HEK293 (cell line): ENCODE measurements around the gene C10orf67.
A peak's percentile ranks its signal among the peaks of the same experiment; 100 is the strongest.
"Not testable (repeated sequence)": the region's sequence is repeated elsewhere in the genome, so short reads cannot be mapped to it uniquely, and the experiment has no call there.

Experiments
- CTCF ChIA-PET: fragments of 350-600 bp; formaldehyde crosslinking; extraction: SDS; loops from one replicate; lab custom pipeline; 2021; ENCODE audit warnings: antibody characterized with exemption; lab: Yijun Ruan, JAX
- POLR2A ChIA-PET: fragments of 300-600 bp; formaldehyde crosslinking; extraction: SDS; loops from one replicate; lab custom pipeline; 2020; ENCODE audit warnings: antibody characterized with exemption, inconsistent platforms; lab: Yijun Ruan, JAX
- H3K27ac ChIP-seq: fragments of 200-500 bp; sonication (Bioruptor generic); 2 replicates; pipeline ENCODE4 v1.5.1; 2014; ENCODE audit warnings: low read depth, low read length, control low read depth, inconsistent platforms; ENCODE audit errors: extremely low read depth
- H3K36me3 ChIP-seq, 2 experiments: fragments of 200-500 bp in 1 of 2; sonication (Bioruptor generic) in 1 of 2; 1 replicate in 1 of 2; 2 replicates in 1 of 2; pipeline ENCODE4 v1.5.1; 2014 to 2017; ENCODE audit warnings: inconsistent platforms in 2 of 2, low read length in 2 of 2; ENCODE audit not compliant: control insufficient read depth in 2 of 2, insufficient read depth in 1 of 2
- H3K4me1 ChIP-seq: fragments of 200-500 bp; sonication (Bioruptor generic); 2 replicates; pipeline ENCODE4 v1.5.1; 2014; ENCODE audit warnings: mild to moderate bottlenecking, low read length, inconsistent platforms; ENCODE audit not compliant: control insufficient read depth, insufficient read depth
- H3K4me3 ChIP-seq: 2 replicates; pipeline ENCODE4 v1.5.1; 2011; ENCODE audit warnings: low read depth, mild to moderate bottlenecking, control low read depth, low read length, moderate library complexity
- H3K9me3 ChIP-seq: fragments of 200-500 bp; sonication (Bioruptor generic); 2 replicates; pipeline ENCODE4 v1.5.1; 2014; ENCODE audit warnings: low read depth, low read length, inconsistent platforms; ENCODE audit not compliant: control insufficient read depth, insufficient read depth
- GLIS1 ChIP-seq: fragments of 450-650 bp; formaldehyde crosslinking; IDR thresholded peaks from 2 replicates; pipeline ENCODE4 v1.5.1; 2016; ENCODE audit warnings: missing biosample characterization, missing genetic modification characterization
- OSR2 ChIP-seq: fragments of 450-650 bp; formaldehyde crosslinking; IDR thresholded peaks from 2 replicates; pipeline ENCODE4 v1.5.1; 2016; ENCODE audit warnings: missing biosample characterization, missing genetic modification characterization
- OVOL3 ChIP-seq: fragments of 450-650 bp; formaldehyde crosslinking; IDR thresholded peaks from 2 replicates; pipeline ENCODE4 v1.5.1; 2016; ENCODE audit warnings: missing biosample characterization, missing genetic modification characterization
- SP7 ChIP-seq: fragments of 450-650 bp; formaldehyde crosslinking; IDR thresholded peaks from 2 replicates; pipeline ENCODE4 v1.5.1; 2016; ENCODE audit warnings: missing biosample characterization, missing genetic modification characterization
- ZNF133 ChIP-seq: fragments of 450-650 bp; formaldehyde crosslinking; IDR thresholded peaks from 2 replicates; pipeline ENCODE4 v1.5.1; 2016; ENCODE audit warnings: missing biosample characterization, missing genetic modification characterization
- ZNF146 ChIP-seq: fragments of 450-650 bp; formaldehyde crosslinking; IDR thresholded peaks from 2 replicates; pipeline ENCODE4 v1.5.1; 2016; ENCODE audit warnings: missing biosample characterization, missing genetic modification characterization
- ZNF214 ChIP-seq: fragments of 450-650 bp; formaldehyde crosslinking; IDR thresholded peaks from 2 replicates; pipeline ENCODE4 v1.5.1; 2017; ENCODE audit warnings: missing biosample characterization, mild to moderate bottlenecking, missing genetic modification characterization, borderline replicate concordance
- ZNF24 ChIP-seq: fragments of 450-650 bp; formaldehyde crosslinking; IDR thresholded peaks from 2 replicates; pipeline ENCODE4 v1.5.1; 2016; ENCODE audit warnings: missing biosample characterization, missing genetic modification characterization
- ZNF292 ChIP-seq: fragments of 450-650 bp; formaldehyde crosslinking; IDR thresholded peaks from 2 replicates; pipeline ENCODE4 v1.5.1; 2016; ENCODE audit warnings: low read depth, missing biosample characterization, missing genetic modification characterization, borderline replicate concordance
- ZNF354C ChIP-seq: fragments of 450-650 bp; formaldehyde crosslinking; IDR thresholded peaks from 2 replicates; pipeline ENCODE4 v1.5.1; 2016; ENCODE audit warnings: missing biosample characterization, missing genetic modification characterization, low read depth, borderline replicate concordance
- ZNF48 ChIP-seq: fragments of 450-650 bp; formaldehyde crosslinking; IDR thresholded peaks from 2 replicates; pipeline ENCODE4 v1.5.1; 2016; ENCODE audit warnings: missing biosample characterization, missing genetic modification characterization
- ZNF560 ChIP-seq: fragments of 450-650 bp; formaldehyde crosslinking; IDR thresholded peaks from 2 replicates; pipeline ENCODE4 v1.5.1; 2017; ENCODE audit warnings: missing biosample characterization, missing genetic modification characterization, borderline replicate concordance
- ZNF580 ChIP-seq: fragments of 450-650 bp; formaldehyde crosslinking; IDR thresholded peaks from 2 replicates; pipeline ENCODE4 v1.5.1; 2016; ENCODE audit warnings: missing biosample characterization, missing genetic modification characterization
- ZNF677 ChIP-seq: fragments of 450-650 bp; IDR thresholded peaks from 2 replicates; pipeline ENCODE4 v1.5.0; 2018; ENCODE audit warnings: missing biosample characterization, mild to moderate bottlenecking, missing genetic modification characterization, moderate library complexity
- ZNF707 ChIP-seq: fragments of 450-650 bp; formaldehyde crosslinking; IDR thresholded peaks from 2 replicates; pipeline ENCODE4 v1.5.1; 2016; ENCODE audit warnings: missing biosample characterization, missing genetic modification characterization
- ZSCAN16 ChIP-seq: fragments of 450-650 bp; formaldehyde crosslinking; IDR thresholded peaks from 2 replicates; pipeline ENCODE4 v1.5.1; 2016; ENCODE audit warnings: missing biosample characterization, missing genetic modification characterization
- TF ChIP-seq, protein P1 (sequence below): fragments of 450-650 bp; formaldehyde crosslinking; IDR thresholded peaks from 2 replicates; pipeline ENCODE4 v1.5.0; 2017; ENCODE audit warnings: missing biosample characterization, missing genetic modification characterization, borderline replicate concordance
- TF ChIP-seq, protein P2 (sequence below): fragments of 450-650 bp; formaldehyde crosslinking; IDR thresholded peaks from 2 replicates; pipeline ENCODE4 v1.5.1; 2017; ENCODE audit warnings: missing biosample characterization, missing genetic modification characterization
- TF ChIP-seq, protein P3 (sequence below): fragments of 450-650 bp; formaldehyde crosslinking; IDR thresholded peaks from 2 replicates; pipeline ENCODE4 v1.5.1; 2016; ENCODE audit warnings: missing biosample characterization, missing genetic modification characterization

The C10orf67 gene

GRCh38 chr10:23387516-23387915, 42.9 kb upstream of the C10orf67 start:
- H3K9me3 ChIP-seq, H3K27ac ChIP-seq, H3K4me3 ChIP-seq, CTCF ChIA-PET, H3K36me3 ChIP-seq, POLR2A ChIA-PET, H3K4me1 ChIP-seq: not testable (repeated sequence)
- peak; percentile 95 for TF ChIP-seq ZNF146 (tag by site-specific recombination)
- 0 out of 2 replicates have a peak, but pooled peaks have one; percentile 41 for TF ChIP-seq ZNF580 (tag by site-specific recombination)

DNA sequence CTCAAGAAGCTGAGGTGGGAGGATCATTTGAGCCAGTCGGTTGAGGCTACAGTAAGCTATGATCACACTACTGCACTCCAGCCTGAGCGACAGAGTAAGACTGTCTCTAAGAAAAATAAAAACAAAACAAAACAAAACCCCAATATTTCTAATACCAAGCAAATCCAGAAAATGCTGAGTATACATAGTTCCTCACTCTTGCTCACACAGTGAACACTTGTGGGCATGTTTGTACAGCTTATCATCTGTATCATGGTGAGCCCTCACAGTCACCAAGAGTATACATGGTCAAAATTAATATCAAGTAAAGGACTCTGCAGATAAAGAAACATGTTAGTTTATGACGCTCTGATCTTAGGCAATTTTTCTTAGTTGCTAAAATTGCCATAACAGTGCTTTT, 41.5 kb upstream of the C10orf67 start:
- Histone ChIP-seq H3K4me1 (no peaks in the 10 kb centered on the region), H3K27ac (no peak overlapping the region), H3K9me3 (no peaks in the 10 kb centered on the region), H3K36me3 (no peaks in the 10 kb centered on the region), H3K4me3 (no peak overlapping the region)
- no peak for TF ChIP-seq ZNF133
- no peak for TF ChIP-seq ZNF24 (tag by site-specific recombination)
- TF ChIP-seq, protein P1, sequence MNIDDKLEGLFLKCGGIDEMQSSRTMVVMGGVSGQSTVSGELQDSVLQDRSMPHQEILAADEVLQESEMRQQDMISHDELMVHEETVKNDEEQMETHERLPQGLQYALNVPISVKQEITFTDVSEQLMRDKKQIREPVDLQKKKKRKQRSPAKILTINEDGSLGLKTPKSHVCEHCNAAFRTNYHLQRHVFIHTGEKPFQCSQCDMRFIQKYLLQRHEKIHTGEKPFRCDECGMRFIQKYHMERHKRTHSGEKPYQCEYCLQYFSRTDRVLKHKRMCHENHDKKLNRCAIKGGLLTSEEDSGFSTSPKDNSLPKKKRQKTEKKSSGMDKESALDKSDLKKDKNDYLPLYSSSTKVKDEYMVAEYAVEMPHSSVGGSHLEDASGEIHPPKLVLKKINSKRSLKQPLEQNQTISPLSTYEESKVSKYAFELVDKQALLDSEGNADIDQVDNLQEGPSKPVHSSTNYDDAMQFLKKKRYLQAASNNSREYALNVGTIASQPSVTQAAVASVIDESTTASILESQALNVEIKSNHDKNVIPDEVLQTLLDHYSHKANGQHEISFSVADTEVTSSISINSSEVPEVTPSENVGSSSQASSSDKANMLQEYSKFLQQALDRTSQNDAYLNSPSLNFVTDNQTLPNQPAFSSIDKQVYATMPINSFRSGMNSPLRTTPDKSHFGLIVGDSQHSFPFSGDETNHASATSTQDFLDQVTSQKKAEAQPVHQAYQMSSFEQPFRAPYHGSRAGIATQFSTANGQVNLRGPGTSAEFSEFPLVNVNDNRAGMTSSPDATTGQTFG (tag by site-specific recombination), result no peak
- no peak for TF ChIP-seq ZNF560 (tag by site-specific recombination)
- TF ChIP-seq ZNF354C (tag by site-specific recombination), result no peak
- no peak for TF ChIP-seq GLIS1
- TF ChIP-seq ZSCAN16, result no peak
- no peak for TF ChIP-seq ZNF677
- TF ChIP-seq OVOL3 (tag by site-specific recombination), result no peak
- no peak for TF ChIP-seq ZNF214 (tag by site-specific recombination)
- TF ChIP-seq SP7, result no peak
- TF ChIP-seq, protein P2, sequence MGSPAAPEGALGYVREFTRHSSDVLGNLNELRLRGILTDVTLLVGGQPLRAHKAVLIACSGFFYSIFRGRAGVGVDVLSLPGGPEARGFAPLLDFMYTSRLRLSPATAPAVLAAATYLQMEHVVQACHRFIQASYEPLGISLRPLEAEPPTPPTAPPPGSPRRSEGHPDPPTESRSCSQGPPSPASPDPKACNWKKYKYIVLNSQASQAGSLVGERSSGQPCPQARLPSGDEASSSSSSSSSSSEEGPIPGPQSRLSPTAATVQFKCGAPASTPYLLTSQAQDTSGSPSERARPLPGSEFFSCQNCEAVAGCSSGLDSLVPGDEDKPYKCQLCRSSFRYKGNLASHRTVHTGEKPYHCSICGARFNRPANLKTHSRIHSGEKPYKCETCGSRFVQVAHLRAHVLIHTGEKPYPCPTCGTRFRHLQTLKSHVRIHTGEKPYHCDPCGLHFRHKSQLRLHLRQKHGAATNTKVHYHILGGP, result no peak
- no peak for TF ChIP-seq ZNF707
- TF ChIP-seq ZNF292 (tag by site-specific recombination), result no peak
- TF ChIP-seq, protein P3, sequence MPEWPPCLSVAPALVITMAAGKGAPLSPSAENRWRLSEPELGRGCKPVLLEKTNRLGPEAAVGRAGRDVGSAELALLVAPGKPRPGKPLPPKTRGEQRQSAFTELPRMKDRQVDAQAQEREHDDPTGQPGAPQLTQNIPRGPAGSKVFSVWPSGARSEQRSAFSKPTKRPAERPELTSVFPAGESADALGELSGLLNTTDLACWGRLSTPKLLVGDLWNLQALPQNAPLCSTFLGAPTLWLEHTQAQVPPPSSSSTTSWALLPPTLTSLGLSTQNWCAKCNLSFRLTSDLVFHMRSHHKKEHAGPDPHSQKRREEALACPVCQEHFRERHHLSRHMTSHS (tag by site-specific recombination), result no peak
- POLR2A ChIA-PET, result interaction anchor here (0.7 kb wide), 1 partner anchor 52 kb away, joined by 3 read pairs; no protein-coding TSS in a partner anchor
- CTCF ChIA-PET, result interaction anchor here (1.1 kb wide), 1 partner anchor 228 kb away, joined by 4 read pairs; no protein-coding TSS in a partner anchor

GRCh38 chr10:23384364-23384763, 39.8 kb upstream of the C10orf67 start:
- H3K27ac ChIP-seq, result no peak overlapping the region
- no peak overlapping the region for H3K4me3 ChIP-seq
- no peaks in the 10 kb centered on the region for H3K9me3 ChIP-seq
- ChIA-PET CTCF (no interaction called here), POLR2A (no interaction called here)
- H3K36me3 ChIP-seq, result no peaks in the 10 kb centered on the region
- TF ChIP-seq ZNF48 (tag by site-specific recombination) (no peak), OSR2 (tag by site-specific recombination) (no peak)
- TF ChIP-seq, all 188 proteins: peak for 0
- H3K4me1 ChIP-seq, result no peaks in the 10 kb centered on the region
